Central memory CD8-positive, alpha-beta T cell (primary cell): ENCODE results near the gene BACH2.

Experiments used
- ATAC-seq: fragments of 150-1000 bp; cut with Tn5 transposase; replicated peaks from 2 replicates; pipeline ENCODE4 v1.10.0; 2022; ENCODE audit warnings: mild to moderate bottlenecking, moderate FRiP score, moderate number of reproducible peaks; ENCODE audit not compliant: poor library complexity, severe bottlenecking; ENCODE audit errors: extremely low read depth
- DNase-seq, 2 donors: peaks; one replicate each; pipeline ENCODE4 v3.0.0; 2021; ENCODE audit warnings: low spot score in 2 of 2
- H3K27ac Mint-ChIP-seq: one replicate; pipeline ENCODE4 v1.8.0; 2022; ENCODE audit warnings: low read depth, mild to moderate bottlenecking, moderate library complexity, mixed read lengths
- H3K27me3 Mint-ChIP-seq: one replicate; pipeline ENCODE4 v1.8.0; 2022; ENCODE audit warnings: mixed read lengths
- H3K36me3 Mint-ChIP-seq: one replicate; pipeline ENCODE4 v1.8.0; 2022; ENCODE audit warnings: mild to moderate bottlenecking, moderate library complexity, mixed read lengths; ENCODE audit not compliant: insufficient read depth
- H3K4me1 Mint-ChIP-seq: one replicate; pipeline ENCODE4 v1.8.0; 2022; ENCODE audit warnings: mixed read lengths
- H3K4me3 Mint-ChIP-seq: one replicate; pipeline ENCODE4 v1.8.0; 2022; ENCODE audit warnings: mild to moderate bottlenecking, moderate library complexity, mixed read lengths
- H3K9me3 Mint-ChIP-seq: one replicate; pipeline ENCODE4 v1.8.0; 2022; ENCODE audit warnings: mixed read lengths

BACH2 gene

GRCh38 chr6:90266905-90267621 is 29.6 kb downstream of the BACH2 start:
- no peak for DNase-seq
- peaks cover 6% of the 10 kb centered on the region for H3K36me3 Mint-ChIP-seq
- H3K4me3 Mint-ChIP-seq = no peak overlapping the region
- peak; percentile 56 for ATAC-seq
- peaks cover 15% of the 10 kb centered on the region for H3K4me1 Mint-ChIP-seq
- H3K27ac Mint-ChIP-seq = peak overlapping the region; percentile 14
- peaks cover 19% of the 10 kb centered on the region for H3K27me3 Mint-ChIP-seq
- no peaks in the 10 kb centered on the region for H3K9me3 Mint-ChIP-seq

GRCh38 chr6:90264561-90264960 is 32.1 kb downstream of the BACH2 start:
- H3K4me3 Mint-ChIP-seq = no peak overlapping the region
- peaks cover 19% of the 10 kb centered on the region for H3K27me3 Mint-ChIP-seq
- ATAC-seq = no peak
- no peaks in the 10 kb centered on the region for H3K9me3 Mint-ChIP-seq
- H3K27ac Mint-ChIP-seq = no peak overlapping the region
- H3K36me3 Mint-ChIP-seq = peaks cover 6% of the 10 kb centered on the region
- H3K4me1 Mint-ChIP-seq = peaks cover 12% of the 10 kb centered on the region
- no peak for DNase-seq

- DNase-seq (no peak), ATAC-seq (no peak)
- Mint-ChIP-seq H3K9me3 (no peaks in the 10 kb centered on the region), H3K4me3 (no peak overlapping the region), H3K36me3 (peaks cover 6% of the 10 kb centered on the region), H3K4me1 (peaks cover 12% of the 10 kb centered on the region), H3K27ac (no peak overlapping the region), H3K27me3 (peaks cover 19% of the 10 kb centered on the region)
Observed at GRCh38 chr6:90263633-90264032, 33.0 kb downstream of the BACH2 start.

DNA sequence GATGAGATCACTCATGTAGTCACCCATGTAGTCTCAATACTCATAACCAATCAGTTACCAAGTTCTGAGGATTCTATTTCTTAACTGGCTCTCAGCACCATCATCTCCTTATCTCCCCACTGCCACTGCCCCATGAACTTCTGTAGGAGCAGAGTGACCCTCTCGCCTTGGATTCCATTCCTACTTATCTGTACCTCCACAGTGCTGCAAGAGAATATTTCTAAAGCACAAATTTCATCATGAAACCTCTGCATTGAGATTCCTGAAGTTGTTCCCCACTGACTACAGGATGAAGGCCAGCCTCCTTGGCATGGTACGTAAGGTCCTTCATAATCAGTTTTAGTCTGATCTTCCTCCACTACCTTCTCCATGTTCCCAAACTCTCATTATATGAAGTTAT is 34.8 kb downstream of the BACH2 start:
- H3K27ac Mint-ChIP-seq = no peak overlapping the region
- DNase-seq = no peak
- H3K4me3 Mint-ChIP-seq = no peak overlapping the region
- peaks cover 3% of the 10 kb centered on the region for H3K36me3 Mint-ChIP-seq
- H3K27me3 Mint-ChIP-seq = peaks cover 8% of the 10 kb centered on the region
- H3K4me1 Mint-ChIP-seq = peaks cover 10% of the 10 kb centered on the region
- H3K9me3 Mint-ChIP-seq = no peaks in the 10 kb centered on the region
- no peak for ATAC-seq

GRCh38 chr6:90257486-90257738 is 39.2 kb downstream of the BACH2 start:
- Mint-ChIP-seq H3K9me3 (peaks cover 5% of the 10 kb centered on the region), H3K27ac (no peak overlapping the region), H3K36me3 (peaks cover 2% of the 10 kb centered on the region), H3K27me3 (no peaks in the 10 kb centered on the region), H3K4me1 (peaks cover 9% of the 10 kb centered on the region), H3K4me3 (no peak overlapping the region)
- no peak for ATAC-seq
- no peak for DNase-seq

DNA sequence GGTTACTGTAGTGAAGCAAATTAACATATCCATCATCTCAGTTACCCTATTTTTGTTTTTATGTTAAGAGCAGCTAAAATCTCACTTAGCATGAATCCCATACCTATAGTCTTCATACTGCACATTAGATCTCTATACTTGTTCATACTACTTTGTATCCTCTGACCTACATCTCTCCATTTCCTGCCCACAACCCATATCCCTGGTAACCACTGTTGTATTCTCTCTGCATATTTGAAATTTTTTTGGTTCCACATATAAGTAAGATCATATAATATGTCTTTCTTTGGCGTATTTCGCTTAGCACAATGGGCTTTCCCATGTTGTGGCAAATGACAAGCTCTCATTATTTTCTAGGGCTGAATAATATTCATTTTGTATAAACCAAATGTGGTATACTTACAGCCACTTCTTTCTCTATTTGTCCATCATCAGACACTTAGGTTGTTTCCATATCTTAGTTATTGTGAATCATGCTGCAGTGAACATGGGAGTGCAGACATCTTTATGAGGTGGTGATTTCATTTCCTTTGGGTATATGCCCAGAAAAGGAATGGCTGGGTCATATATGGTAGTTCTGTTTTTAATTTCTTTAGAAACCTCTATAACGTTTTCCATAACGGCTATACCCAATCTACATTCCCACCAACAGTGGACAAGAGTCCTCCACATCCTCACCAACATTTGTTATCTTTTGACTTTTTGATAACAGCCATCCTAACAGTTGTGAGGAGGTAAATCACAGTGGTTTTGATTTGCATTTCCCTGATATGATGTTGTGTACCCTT is 39.8 kb downstream of the BACH2 start:
- no peak for DNase-seq
- ATAC-seq = peak; percentile 75
- Mint-ChIP-seq H3K36me3 (peaks cover 2% of the 10 kb centered on the region), H3K4me1 (peaks cover 9% of the 10 kb centered on the region), H3K27me3 (no peaks in the 10 kb centered on the region), H3K9me3 (peaks cover 5% of the 10 kb centered on the region), H3K27ac (no peak overlapping the region), H3K4me3 (no peak overlapping the region)

DNA sequence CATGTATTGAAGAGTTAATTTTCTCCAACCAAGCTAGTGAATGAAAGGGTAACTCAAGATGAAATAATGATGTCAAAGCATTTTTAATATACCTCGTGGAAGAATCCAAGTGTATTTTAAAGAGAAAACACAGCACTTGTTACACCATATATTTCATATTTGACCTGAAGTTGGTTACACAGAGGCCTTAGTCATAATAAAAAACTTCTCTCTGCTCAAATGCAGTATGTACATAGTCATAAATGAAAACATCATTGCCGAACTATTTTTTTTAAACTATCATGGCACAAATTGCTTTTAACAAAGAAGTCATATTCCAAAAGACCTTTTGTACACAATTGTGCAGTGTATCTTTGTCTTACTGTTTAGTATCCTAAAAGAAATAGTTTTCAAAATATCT is 43.0 kb downstream of the BACH2 start:
- peaks cover 5% of the 10 kb centered on the region for H3K9me3 Mint-ChIP-seq
- no peak for DNase-seq
- H3K27me3 Mint-ChIP-seq = no peaks in the 10 kb centered on the region
- H3K36me3 Mint-ChIP-seq = peaks cover 4% of the 10 kb centered on the region
- H3K4me3 Mint-ChIP-seq = no peak overlapping the region
- no peak for ATAC-seq
- peaks cover 14% of the 10 kb centered on the region for H3K4me1 Mint-ChIP-seq
- no peak overlapping the region for H3K27ac Mint-ChIP-seq

DNA sequence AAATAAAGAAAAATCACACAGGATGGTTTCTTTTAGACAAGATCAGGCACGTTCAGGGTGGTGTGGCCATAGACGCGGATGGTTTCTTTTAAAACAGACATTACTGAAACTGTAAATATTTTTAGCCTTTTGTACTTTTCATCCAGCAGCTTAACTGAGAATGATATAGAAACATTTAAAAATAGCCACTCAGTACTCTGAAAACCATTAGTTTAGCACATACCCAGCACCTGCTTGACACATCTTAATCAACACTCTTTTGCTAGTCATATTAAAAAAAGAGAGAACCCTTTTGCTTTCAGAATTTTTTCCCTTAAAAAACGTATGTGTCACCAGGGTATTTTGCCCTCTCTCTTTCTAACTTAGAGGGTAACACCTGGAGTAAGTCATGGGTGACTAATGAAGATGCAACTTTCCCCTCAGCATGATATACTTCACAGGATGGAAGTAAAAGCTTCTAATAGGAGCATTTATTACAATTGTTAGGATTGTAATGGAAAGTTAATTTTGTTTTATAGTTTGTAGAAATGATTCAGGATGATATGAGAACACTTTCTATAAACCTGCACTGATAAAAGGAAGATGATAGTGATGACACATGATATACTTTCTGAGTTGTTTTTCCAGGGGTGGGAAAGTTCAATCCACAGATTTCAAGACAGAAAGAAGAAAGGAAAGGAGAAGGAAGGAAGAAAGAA is 45.2 kb downstream of the BACH2 start:
- peaks cover 5% of the 10 kb centered on the region for H3K4me1 Mint-ChIP-seq
- peaks cover 5% of the 10 kb centered on the region for H3K9me3 Mint-ChIP-seq
- H3K36me3 Mint-ChIP-seq = peaks cover 4% of the 10 kb centered on the region
- no peaks in the 10 kb centered on the region for H3K27me3 Mint-ChIP-seq
- no peak overlapping the region for H3K27ac Mint-ChIP-seq
- H3K4me3 Mint-ChIP-seq = no peak overlapping the region
- DNase-seq (no peak), ATAC-seq (no peak)

DNA sequence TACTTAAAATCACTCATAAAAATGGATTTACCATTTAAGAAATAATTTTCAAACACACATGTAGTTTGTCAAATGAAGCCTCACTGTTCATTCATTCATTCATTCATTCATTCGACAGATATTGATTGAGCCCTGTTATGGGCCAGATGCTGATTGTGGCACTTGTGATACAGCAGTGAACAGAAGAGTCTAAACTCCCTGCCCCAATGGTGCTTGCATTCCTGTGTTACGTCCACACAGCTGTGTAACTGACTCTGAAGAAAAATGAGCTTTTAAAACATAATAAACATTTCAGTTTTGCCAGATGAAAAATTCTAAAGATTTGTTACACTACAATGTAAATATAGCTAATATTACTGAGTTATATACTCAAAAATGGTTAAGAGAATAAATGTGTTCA is 46.2 kb downstream of the BACH2 start:
- Mint-ChIP-seq H3K4me3 (no peak overlapping the region), H3K9me3 (peaks cover 4% of the 10 kb centered on the region), H3K27me3 (no peaks in the 10 kb centered on the region), H3K36me3 (peaks cover 7% of the 10 kb centered on the region), H3K27ac (no peak overlapping the region), H3K4me1 (peaks cover 5% of the 10 kb centered on the region)
- DNase-seq (no peak), ATAC-seq (no peak)

DNA sequence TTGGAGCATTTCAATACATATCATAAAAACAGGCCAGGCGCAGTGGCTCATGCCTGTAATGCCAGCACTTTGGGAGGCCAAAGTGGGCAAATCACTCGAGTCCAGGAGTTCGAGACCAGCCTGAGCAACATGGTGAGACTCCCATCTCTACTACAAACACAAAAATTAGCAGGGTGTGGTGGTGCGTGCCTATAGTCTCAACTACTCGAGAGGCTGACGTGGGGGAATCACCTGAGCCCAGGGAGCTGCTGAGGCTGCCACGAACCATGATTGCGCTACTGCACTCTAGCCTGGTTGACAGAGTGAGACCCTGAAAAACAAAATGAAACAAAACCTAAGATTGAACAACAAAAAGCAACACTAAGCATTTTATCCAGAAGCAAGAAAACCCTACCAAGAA is 47.2 kb downstream of the BACH2 start:
- DNase-seq = no peak
- Mint-ChIP-seq H3K27ac (no peak overlapping the region), H3K4me1 (peaks cover 5% of the 10 kb centered on the region), H3K9me3 (no peaks in the 10 kb centered on the region), H3K4me3 (no peak overlapping the region), H3K27me3 (no peaks in the 10 kb centered on the region), H3K36me3 (peaks cover 7% of the 10 kb centered on the region)
- ATAC-seq = no peak

GRCh38 chr6:90249034-90249433 is 47.6 kb downstream of the BACH2 start:
- Mint-ChIP-seq H3K4me3 (no peak overlapping the region), H3K27ac (no peak overlapping the region), H3K9me3 (no peaks in the 10 kb centered on the region), H3K4me1 (peaks cover 5% of the 10 kb centered on the region), H3K36me3 (peaks cover 7% of the 10 kb centered on the region), H3K27me3 (no peaks in the 10 kb centered on the region)
- ATAC-seq (no peak), DNase-seq (no peak)

GRCh38 chr6:90247262-90247661 is 49.4 kb downstream of the BACH2 start:
- DNase-seq (no peak), ATAC-seq (no peak)
- peaks cover 7% of the 10 kb centered on the region for H3K36me3 Mint-ChIP-seq
- H3K4me3 Mint-ChIP-seq = no peak overlapping the region
- H3K9me3 Mint-ChIP-seq = no peaks in the 10 kb centered on the region
- H3K4me1 Mint-ChIP-seq = peaks cover 5% of the 10 kb centered on the region
- H3K27ac Mint-ChIP-seq = no peak overlapping the region
- H3K27me3 Mint-ChIP-seq = no peaks in the 10 kb centered on the region
